ENCODE results near the gene TENT5C.

DNA sequence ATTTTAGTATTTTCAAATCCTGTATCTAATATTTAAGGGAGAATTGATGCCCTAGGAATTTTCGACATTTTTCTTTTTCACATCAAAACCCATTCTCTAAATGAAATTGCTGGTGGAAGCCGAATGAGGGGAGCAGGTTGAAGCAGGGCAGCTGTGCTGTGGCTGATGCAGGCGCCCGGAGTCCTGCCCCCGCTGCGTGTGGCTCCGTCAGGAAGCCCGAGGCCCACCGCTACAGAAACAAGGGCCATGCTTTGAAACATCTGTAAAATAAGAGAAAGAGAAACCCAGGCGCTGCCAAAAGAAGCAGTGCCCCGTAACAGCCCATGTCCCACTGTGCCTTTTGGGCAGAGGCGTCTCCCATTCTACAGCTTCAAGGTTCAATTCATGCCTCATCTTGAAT, 41.1 kb downstream of the TENT5C start:
- TF ChIP-seq, protein P1, sequence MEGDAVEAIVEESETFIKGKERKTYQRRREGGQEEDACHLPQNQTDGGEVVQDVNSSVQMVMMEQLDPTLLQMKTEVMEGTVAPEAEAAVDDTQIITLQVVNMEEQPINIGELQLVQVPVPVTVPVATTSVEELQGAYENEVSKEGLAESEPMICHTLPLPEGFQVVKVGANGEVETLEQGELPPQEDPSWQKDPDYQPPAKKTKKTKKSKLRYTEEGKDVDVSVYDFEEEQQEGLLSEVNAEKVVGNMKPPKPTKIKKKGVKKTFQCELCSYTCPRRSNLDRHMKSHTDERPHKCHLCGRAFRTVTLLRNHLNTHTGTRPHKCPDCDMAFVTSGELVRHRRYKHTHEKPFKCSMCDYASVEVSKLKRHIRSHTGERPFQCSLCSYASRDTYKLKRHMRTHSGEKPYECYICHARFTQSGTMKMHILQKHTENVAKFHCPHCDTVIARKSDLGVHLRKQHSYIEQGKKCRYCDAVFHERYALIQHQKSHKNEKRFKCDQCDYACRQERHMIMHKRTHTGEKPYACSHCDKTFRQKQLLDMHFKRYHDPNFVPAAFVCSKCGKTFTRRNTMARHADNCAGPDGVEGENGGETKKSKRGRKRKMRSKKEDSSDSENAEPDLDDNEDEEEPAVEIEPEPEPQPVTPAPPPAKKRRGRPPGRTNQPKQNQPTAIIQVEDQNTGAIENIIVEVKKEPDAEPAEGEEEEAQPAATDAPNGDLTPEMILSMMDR (IDR thresholded peaks at IDR 0.05) = no peak
- TF ChIP-seq POLR2A (IDR thresholded peaks at IDR 0.05) = no peak
